CD4-positive, alpha-beta T cell (primary cell): Measurements from ENCODE around the gene PRKCB. TPM values are rescaled to one million over a fixed set of nuclear protein-coding genes. Genes with fewer than 3 reads are reported as not detected.
A peak's percentile ranks its signal among the peaks of the same experiment; 100 is the strongest.

ENCODE experiments used
- ATAC-seq: fragments of 200-7000 bp; cut with Tn5 transposase; one replicate; pipeline ENCODE4 v1.10.0; 2022; ENCODE audit warnings: mild to moderate bottlenecking; ENCODE audit not compliant: poor library complexity
- CTCF ChIA-PET: fragments of 350-600 bp; sonication (Branson Sonifier 250); formaldehyde crosslinking; loops from one replicate; lab custom pipeline; 2021; ENCODE audit warnings: antibody characterized with exemption, inconsistent platforms; lab: Charles Lee
- POLR2A ChIA-PET: fragments of 350-600 bp; sonication (Branson Sonifier 250); formaldehyde crosslinking; loops from one replicate; lab custom pipeline; 2021; ENCODE audit warnings: antibody characterized with exemption, inconsistent platforms; lab: Charles Lee
- DNase-seq, 14 experiments: peaks; one replicate each; pipeline ENCODE4 v3.0.0-alpha.2; 2013 to 2020; ENCODE audit warnings: mixed read lengths in 2 of 14
- H3K27ac ChIP-seq, 2 donors: one replicate each; pipeline versions ENCODE4 v1.5.1 to v1.7.0; 2013; ENCODE audit warnings: low read length in 2 of 2, low read depth in 1 of 2, mild to moderate bottlenecking in 1 of 2
- H3K27me3 ChIP-seq, 2 experiments: 1 replicate in 1 of 2; 2 replicates in 1 of 2; pipeline versions ENCODE4 v1.6.1 to v1.7.0; 2013; ENCODE audit warnings: low read length in 2 of 2, control low read depth in 1 of 2, mild to moderate bottlenecking in 1 of 2, moderate library complexity in 1 of 2; ENCODE audit not compliant: insufficient read depth in 2 of 2, control insufficient read depth in 1 of 2
- H3K36me3 ChIP-seq: one replicate; pipeline ENCODE4 v1.6.1; 2013; ENCODE audit warnings: low read length, control low read depth; ENCODE audit not compliant: insufficient read depth
- H3K4me1 ChIP-seq: one replicate; pipeline ENCODE4 v1.6.1; 2013; ENCODE audit warnings: low read length, control low read depth; ENCODE audit not compliant: insufficient read depth
- H3K4me3 ChIP-seq: one replicate; pipeline ENCODE4 v1.5.1; 2013; ENCODE audit warnings: mild to moderate bottlenecking, low read length, moderate library complexity
- H3K9me3 ChIP-seq, 2 experiments: 1 replicate in 1 of 2; 2 replicates in 1 of 2; pipeline versions ENCODE4 v1.6.1 to v1.7.0; 2013; ENCODE audit warnings: low read length in 2 of 2, mild to moderate bottlenecking in 2 of 2, control low read depth in 1 of 2, moderate library complexity in 1 of 2; ENCODE audit not compliant: control insufficient read depth in 1 of 2, insufficient read depth in 1 of 2
- H3K27ac Mint-ChIP-seq: one replicate; pipeline ENCODE4 v1.8.0; 2020; ENCODE audit warnings: mixed read lengths
- H3K27me3 Mint-ChIP-seq: one replicate; pipeline ENCODE4 v1.8.0; 2021; ENCODE audit warnings: mixed read lengths
- H3K36me3 Mint-ChIP-seq: one replicate; pipeline ENCODE4 v1.8.0; 2021; ENCODE audit warnings: low read depth, mixed read lengths
- H3K4me1 Mint-ChIP-seq: one replicate; pipeline ENCODE4 v1.8.0; 2021; ENCODE audit warnings: low read depth, mixed read lengths
- H3K4me3 Mint-ChIP-seq: one replicate; pipeline ENCODE4 v1.8.0; 2020; ENCODE audit warnings: mild to moderate bottlenecking, mixed read lengths
- H3K9me3 Mint-ChIP-seq: one replicate; pipeline ENCODE4 v1.8.0; 2020; ENCODE audit warnings: mixed read lengths
- CTCF ChIP-seq: fragments of 200-600 bp; IDR thresholded peaks from one replicate; pipeline ENCODE4 v1.8.0; 2022; ENCODE audit warnings: antibody characterized with exemption, mild to moderate bottlenecking
- intact Hi-C, 2 experiments: fragments of 100-400 bp; cut with DNase I in 1 of 2; cut with micrococcal nuclease in 1 of 2; formaldehyde crosslinking; loops; one replicate each; pipeline versions ENCODE4 v1.15.1 to v1.9.0; 2023 to 2025; cut with DNase I, micrococcal nuclease
- polyA plus RNA-seq, 2 donors: library from polyadenylated mRNA; unstranded; fragments of 120-200 nt; gene quantifications; one replicate each; pipeline ENCODE4 v1.2.1, GENCODE V29; 2013
- total RNA-seq, 174 experiments: library from RNA in 2 of 174; stranded (reverse) in 2 of 174; gene quantifications; one replicate each; pipeline ENCODE4 v1.2.3 and lab custom pipeline; 2021 to 2026

The PRKCB gene
- 10 to 100 TPM; 64.7 TPM for total RNA-seq
- polyA plus RNA-seq (2013, experiment 1 of 2): 73.2 TPM
- polyA plus RNA-seq (2013, experiment 2 of 2): 75.0 TPM
- 28.0 to 317 (median 146) reads per million in 172 experiments for total RNA-seq (lab: John Stamatoyannopoulos, UW)

- ATAC-seq: peak; percentile 86
- peaks cover 10% of the 10 kb centered on the region for H3K36me3 ChIP-seq
- POLR2A ChIA-PET: interaction anchor here (0.6 to 1.5 kb wide), 13 partner anchors 9 to 175 kb away, joined by 3 to 21 read pairs (median 4); no protein-coding TSS in a partner anchor
- no peaks in the 10 kb centered on the region for H3K9me3 ChIP-seq
- Mint-ChIP-seq H3K4me1 (peaks cover 66% of the 10 kb centered on the region), H3K36me3 (peaks cover 16% of the 10 kb centered on the region), H3K27me3 (no peaks in the 10 kb centered on the region), H3K9me3 (no peaks in the 10 kb centered on the region), H3K4me3 (peak within 1 kb of the TSS; percentile 99), H3K27ac (peak within 1 kb of the TSS; percentile 85)
- DNase-seq: peak; percentile 79 to 95 (median 88)
- CTCF ChIA-PET: interaction anchor here (1.0 kb wide), 1 partner anchor 32 kb away, joined by 8 read pairs; no protein-coding TSS in a partner anchor
- H3K27me3 ChIP-seq: no peaks in the 10 kb centered on the region
- H3K4me1 ChIP-seq: peaks cover 57% of the 10 kb centered on the region
- intact Hi-C loops: loop anchor here (1.0 to 10.0 kb wide), 5 partner anchors 28 to 699 kb away; partner anchors contain the start of gene RBBP6 (in 1 of the 2)
- peak within 1 kb of the TSS; percentile 82 for H3K4me3 ChIP-seq
- H3K27ac ChIP-seq: peak within 1 kb of the TSS; percentile 18 to 59
- no peak for TF ChIP-seq CTCF
Observed at GRCh38 chr16:23835390-23836077, at the start of gene PRKCB. TSS of gene PRKCB (plus strand) at chr16:23835983.

GRCh38 chr16:23786964-23787561 is 48.7 kb upstream of the PRKCB start:
- H3K27me3 Mint-ChIP-seq: peaks cover 13% of the 10 kb centered on the region
- POLR2A ChIA-PET: no interaction called here

GRCh38 chr16:23788685-23789084 is 47.1 kb upstream of the PRKCB start:
- H3K9me3 Mint-ChIP-seq: no peaks in the 10 kb centered on the region
- DNase-seq: no peak
- no peaks in the 10 kb centered on the region for H3K36me3 Mint-ChIP-seq
- intact Hi-C loops: no loop called here
- Histone ChIP-seq H3K27ac (no peak overlapping the region), H3K4me3 (no peak overlapping the region), H3K9me3 (no peaks in the 10 kb centered on the region), H3K4me1 (no peaks in the 10 kb centered on the region), H3K27me3 (peaks cover 0 to 5% of the 10 kb centered on the region in 2 experiments), H3K36me3 (no peaks in the 10 kb centered on the region)
- no peak for ATAC-seq
- H3K4me3 Mint-ChIP-seq: no peak overlapping the region
- no peak overlapping the region for H3K27ac Mint-ChIP-seq
- CTCF ChIA-PET: no interaction called here
- POLR2A ChIA-PET: no interaction called here
- H3K27me3 Mint-ChIP-seq: peaks cover 9% of the 10 kb centered on the region
- TF ChIP-seq CTCF: no peak
- no peaks in the 10 kb centered on the region for H3K4me1 Mint-ChIP-seq

More at GRCh38 chr16:23786964-23787561, 48.7 kb upstream of the PRKCB start:
- Histone ChIP-seq H3K9me3 (no peaks in the 10 kb centered on the region), H3K36me3 (no peaks in the 10 kb centered on the region), H3K27me3 (peaks cover 0 to 5% of the 10 kb centered on the region in 2 experiments), H3K4me1 (no peaks in the 10 kb centered on the region), H3K4me3 (no peak overlapping the region), H3K27ac (no peak overlapping the region)
- no peak for ATAC-seq
- Mint-ChIP-seq H3K4me3 (no peak overlapping the region), H3K9me3 (no peaks in the 10 kb centered on the region), H3K27ac (no peak overlapping the region), H3K36me3 (no peaks in the 10 kb centered on the region), H3K4me1 (no peaks in the 10 kb centered on the region)
- TF ChIP-seq CTCF: no peak
- CTCF ChIA-PET: no interaction called here
- intact Hi-C loops: no loop called here
- DNase-seq: no peak
